Eye (tissue), 1 donor: ENCODE data around the gene PSAT1.

Source experiments
- DNase-seq: peaks from one replicate; pipeline ENCODE4 v3.0.0-alpha.2; 2015

Gene PSAT1

DNA sequence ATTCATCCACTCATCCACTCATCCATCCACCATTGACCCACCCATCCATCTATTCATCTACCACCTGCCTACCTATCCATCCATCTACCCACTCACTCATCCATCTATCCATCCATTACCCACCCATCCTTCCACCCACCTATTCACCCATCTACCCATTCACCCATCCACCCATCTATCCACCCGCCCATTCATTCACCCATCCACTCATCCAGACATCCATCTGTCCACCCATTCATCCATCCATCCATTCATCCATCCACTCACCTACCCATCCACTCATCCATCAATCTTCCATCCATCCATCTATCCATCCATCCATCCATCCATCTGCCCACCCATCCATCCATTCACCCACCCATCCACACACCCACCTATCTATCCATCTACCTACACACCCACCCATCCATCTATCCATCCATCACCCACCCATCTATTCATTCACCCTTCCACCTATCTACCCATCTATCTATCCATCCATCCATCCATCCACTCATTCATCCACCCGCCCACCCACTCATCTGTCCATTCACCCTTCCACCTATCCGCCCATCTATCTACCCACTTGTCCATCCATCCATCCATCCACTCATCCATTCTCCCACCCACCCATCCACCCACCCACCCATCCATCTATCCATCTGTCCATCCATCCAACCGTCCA lies 23.2 kb downstream of the PSAT1 start:
- DNase-seq = no peak

DNA sequence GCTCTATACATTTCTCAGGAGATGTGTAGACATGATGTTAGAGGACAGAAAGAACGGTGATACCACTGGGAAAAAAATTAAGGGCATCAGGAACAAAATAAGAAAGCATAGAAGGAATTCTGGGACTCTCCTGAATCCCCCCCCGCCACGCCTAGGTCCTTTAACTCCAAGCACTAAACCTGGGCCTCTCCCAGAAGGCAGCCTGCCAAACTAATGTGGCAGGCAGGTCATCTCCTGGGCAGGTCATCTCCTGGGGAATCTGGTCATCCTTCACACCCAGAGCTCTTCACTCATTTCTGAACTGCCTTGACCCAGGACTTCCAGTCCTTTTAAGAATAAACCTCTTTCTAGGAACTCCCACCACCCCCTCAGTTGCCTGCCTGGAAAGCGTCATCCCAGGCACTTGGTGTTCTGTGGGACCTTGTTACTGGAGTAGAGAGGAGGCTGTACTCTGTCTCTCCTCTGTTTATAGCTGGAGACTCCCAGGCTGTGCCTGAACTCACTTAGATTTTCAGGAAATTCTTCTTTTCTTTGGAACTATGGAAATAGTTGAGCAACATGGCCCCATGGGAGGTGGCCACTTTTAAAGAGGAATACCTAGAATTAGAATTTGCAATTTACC lies 24.1 kb downstream of the PSAT1 start:
- no peak for DNase-seq

DNA sequence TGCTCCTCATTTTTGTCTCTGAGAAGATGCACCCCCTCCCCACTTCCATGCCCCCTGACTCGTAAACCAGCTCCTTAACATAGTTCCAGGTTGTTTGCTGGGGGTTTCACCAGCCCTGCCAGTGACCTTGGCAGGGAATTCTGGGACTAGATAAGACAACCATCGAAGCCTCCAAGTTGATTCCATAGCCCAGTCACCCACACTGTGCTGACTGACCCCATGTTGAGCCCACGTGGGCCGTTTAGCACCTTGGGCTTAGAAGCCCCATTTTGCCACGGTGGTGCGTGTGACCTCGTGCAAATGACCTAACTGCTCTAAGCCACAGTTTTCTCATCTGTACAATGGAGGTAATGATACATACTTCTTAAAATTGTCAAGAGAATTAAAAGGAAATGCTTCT lies 24.6 kb downstream of the PSAT1 start:
- no peak for DNase-seq

GRCh38 chr9:78324068-78324650 lies 27.2 kb downstream of the PSAT1 start:
- DNase-seq = no peak

DNA sequence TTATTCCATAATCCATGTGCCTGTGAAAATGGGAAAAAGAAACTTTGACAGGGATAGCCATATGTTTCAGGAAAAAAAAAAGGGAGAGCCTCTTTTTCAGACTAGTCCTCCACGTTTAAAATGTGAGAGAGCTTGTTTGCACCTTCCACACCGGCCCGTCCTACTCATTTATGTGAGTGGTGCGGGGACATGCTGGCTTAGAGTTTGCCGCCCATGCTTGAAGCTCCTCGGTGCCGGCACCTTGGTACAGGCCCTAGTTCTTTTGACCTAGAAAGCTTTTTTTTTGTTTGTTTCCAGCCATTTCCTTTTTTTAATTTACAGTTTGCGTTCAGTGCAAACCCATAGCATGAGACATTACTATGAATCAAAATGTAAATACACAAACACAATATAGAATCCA lies 27.8 kb downstream of the PSAT1 start:
- DNase-seq = no peak

GRCh38 chr9:78325343-78325742 lies 28.4 kb downstream of the PSAT1 start:
- peak; percentile 75 for DNase-seq

- DNase-seq = peak; percentile 13
These were observed 29.0 kb downstream of the PSAT1 start for GRCh38 chr9:78325846-78326360.

GRCh38 chr9:78326564-78326963 lies 29.6 kb downstream of the PSAT1 start:
- no peak for DNase-seq

DNA sequence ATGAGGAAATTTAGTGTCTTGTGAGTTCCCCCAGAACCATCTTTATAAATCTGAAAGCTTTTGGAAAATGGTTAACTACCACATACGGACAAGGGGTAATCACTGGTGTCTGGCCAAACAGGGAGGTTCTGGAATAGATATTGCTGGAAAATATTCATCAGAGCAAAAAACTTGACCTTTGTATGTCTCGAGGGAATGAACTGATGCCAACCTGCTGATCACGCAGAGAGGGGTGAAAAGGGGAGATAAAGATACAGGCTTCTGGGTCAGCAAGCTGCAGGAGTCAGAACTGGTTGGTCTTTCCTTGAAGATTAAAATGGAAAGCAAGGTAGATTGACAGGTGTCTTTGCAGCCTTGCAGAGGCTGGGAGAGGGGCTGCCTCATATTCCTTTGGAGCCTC lies 35.5 kb downstream of the PSAT1 start:
- no peak for DNase-seq

DNA sequence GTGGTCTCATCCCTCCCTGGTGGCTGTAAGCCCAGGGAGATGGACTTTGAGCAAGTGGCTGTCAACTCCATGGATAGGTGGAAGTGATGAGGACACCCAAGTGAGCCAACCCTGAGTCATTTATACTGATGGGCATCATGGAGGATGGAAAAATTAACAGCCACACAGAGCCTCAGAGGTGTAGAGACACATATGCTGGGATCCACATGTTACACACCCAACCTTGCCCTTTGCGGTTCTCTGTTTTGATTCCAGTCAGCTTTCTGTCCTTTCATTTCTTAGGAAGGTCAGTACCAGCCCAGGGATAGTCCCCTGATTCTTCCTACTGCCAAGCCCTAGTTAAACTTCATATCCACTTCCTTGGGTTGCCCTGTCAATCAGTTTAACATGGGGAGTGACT lies 51.9 kb downstream of the PSAT1 start:
- DNase-seq = no peak

DNA sequence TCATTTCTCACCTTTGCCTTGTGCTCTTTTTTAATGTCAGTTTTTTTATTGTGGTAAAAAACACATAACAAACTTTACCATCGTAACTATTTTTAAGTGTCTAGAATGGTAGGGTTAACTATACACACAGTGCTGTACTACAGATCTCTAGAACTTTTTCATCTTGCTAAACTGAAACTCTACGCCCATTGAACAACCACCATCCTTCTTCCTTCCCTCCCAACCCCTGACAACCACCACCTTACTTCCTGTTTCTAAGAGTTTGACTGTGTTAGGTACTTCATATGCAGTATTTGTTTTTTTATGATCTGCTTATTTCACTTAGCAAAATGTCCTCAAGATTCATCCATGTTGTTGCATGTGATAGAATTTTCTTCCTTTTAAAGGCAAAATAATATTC lies 54.9 kb downstream of the PSAT1 start:
- no peak for DNase-seq

- DNase-seq = no peak
These were observed 57.5 kb downstream of the PSAT1 start for GRCh38 chr9:78354324-78354973.

- peak; percentile 22 for DNase-seq
These were observed 58.1 kb downstream of the PSAT1 start for GRCh38 chr9:78354989-78355388.

GRCh38 chr9:78356634-78357033 lies 59.7 kb downstream of the PSAT1 start:
- no peak for DNase-seq

DNA sequence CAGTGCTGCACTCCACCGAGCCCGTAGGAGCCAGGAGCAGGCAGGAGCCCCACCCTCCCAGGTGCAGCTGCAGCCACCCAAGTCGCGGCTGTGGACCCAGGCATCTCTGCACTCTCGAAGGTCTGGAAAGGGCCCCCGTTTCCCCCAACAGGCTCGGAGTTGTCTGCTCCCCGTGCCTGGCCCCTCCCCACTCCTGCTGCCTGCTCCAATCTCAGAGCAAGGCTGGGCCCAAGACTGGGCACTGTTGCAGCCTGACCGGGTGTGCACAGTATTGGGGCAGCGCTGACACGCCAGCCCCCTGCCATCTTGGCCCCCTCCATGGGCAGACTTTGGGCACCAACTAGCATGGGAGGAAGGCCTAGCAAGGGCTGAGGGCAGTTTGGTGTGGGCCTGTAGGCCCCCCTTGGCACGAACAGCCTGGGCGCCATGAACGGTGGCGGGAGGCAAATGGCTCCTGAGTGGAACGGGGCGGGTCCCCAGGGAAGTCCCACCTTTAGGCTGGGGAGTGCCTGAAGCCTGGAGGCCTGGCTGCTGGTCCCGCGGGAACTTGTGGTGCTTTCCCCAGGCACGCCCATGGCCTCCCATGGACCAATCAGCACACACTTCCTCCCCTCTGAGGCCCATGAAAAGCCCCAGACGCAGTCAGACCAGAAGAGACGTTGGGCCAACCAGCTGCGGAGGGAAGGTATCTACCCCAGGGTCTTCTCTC lies 60.4 kb downstream of the PSAT1 start:
- DNase-seq = no peak

DNA sequence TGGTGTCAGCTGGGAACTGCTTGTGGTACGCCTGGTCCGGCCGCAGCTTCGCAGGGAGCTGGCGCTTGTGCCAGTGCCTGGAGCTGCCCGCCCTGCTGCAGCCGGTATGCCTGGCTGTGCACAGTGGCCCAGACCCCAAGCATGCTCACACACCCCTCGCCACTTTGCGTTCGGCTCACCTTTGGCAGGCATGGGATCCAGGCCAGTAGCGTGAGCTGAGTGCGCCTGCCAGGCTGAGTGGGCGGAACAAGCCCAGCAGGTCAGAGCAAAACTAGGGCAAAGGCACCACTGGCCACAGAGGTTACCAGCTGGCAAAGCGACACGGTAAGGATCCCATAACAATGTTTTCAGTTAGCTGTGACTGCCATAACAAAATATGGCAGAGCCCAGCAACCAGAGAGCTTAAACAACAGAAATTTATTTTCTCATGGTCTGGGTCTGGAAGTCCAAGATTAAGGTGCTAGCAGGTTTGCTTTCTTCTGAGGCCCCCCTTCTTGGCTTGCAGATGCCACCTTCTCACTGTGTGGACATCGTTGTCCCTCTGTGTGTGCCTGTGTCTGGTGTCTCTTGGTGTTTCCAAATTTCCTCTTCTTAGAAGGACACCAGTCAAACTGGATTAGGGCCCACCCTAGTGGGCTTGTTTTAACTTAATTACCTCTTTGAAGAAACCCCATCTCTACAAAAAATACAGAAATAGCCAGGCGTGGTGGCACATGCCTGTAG lies 61.6 kb downstream of the PSAT1 start:
- no peak for DNase-seq

GRCh38 chr9:78363221-78363620 lies 66.3 kb downstream of the PSAT1 start:
- DNase-seq = no peak

DNA sequence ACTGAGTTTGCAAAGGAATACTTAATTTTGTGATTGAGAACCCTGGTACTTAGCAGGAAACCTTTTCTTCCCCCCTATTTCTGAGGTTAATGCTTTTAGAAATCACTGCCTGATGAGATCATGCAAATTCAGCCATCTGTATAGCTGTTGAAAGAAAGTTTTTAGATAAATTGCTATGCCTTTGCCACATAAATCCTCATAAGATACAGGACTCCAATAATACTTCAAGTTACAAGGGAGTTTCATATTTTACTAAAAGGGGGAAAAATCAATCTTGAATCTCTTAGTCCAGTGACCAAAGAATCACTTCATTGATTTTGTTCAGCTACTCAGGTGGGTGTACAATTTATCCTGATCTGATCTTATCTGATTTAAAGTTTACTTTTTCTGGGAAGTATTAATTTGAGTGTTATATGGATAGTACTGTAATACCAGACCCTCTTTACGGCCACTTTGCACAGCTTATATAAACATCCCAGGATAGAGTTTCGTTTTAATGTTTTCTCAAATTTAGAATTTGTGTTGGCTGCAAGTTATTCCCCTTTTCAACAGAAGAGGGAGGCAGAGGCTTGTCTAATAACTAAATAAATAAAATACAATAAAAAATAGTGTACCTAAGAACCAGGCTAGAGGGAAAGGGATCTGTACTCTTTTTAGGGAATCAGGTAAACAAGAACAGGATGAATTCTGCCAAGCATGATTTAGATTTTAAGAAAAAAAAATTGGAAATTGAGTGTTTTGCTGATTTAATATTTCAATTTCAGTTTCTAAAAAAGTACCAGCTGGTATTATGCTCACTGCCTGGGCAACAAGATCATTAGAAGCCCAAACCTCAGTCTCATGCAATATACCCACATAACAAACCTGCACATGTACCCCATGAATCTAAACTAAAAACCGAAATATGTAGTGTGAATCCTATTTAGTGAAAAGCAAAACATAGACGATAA lies 69.1 kb downstream of the PSAT1 start:
- peak; percentile 65 for DNase-seq

DNA sequence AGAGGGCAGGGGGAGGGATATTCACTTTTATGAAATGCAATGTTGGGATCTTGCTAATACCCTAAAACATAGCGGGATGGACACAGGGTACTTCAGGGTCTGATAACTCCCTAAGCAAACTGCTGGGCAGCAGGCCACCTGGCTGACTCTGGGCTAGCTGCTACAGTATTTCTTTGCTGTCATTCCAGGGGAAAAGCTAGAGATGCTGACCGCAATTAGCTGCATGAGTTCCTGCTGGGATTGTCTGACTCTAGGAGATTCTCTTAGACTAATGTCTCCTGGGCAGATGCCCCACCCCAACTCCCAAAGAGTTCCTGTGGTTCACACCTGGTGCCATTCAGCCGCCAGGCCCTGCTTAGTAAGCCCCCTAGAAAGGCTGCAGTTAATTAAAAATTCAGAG lies 69.9 kb downstream of the PSAT1 start:
- no peak for DNase-seq

- no peak for DNase-seq
These were observed 71.3 kb downstream of the PSAT1 start for GRCh38 chr9:78368236-78368635.

DNA sequence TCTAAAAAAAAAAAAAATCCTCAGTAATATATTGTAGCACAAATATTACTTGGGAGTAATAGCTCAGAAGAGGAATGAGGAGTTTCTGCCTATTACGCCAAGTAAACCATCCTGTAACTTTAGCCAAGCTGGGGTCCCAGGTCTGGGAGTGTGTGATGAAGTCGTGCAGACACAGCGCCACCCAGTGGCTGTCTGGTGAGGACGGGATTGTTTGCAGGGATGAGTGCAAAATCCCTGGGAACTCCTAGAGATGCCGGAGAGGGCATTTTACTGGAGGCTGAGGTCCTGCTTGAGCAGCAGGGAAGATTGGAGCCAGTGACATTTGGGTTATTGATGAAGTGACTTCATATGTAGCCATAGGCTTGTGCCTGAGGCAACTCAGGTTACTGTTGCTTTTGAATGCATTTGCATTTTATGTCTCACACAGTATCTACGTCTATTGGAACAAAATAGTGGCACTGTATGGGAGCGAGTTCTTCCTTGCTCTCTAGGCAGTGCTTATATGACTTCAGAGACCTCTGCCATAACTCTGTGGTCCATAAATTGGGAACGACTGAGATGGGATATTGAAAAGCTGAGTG lies 72.8 kb downstream of the PSAT1 start:
- DNase-seq = peak; percentile 87
